ENCODE data around the gene F10. TPM values are rescaled to one million over a fixed set of nuclear protein-coding genes. Genes with fewer than 3 reads are reported as not detected.

Gene F10
- total and polyA plus RNA-seq, 2 of the 13 experiments (the other 11 are each of a cell fraction or from before 2014, with no cell fraction given) = 58.4 to 237 TPM

GRCh38 chr13:113105032-113105920 lies 17.3 kb upstream of the F10 start, which contains the start of gene F7 (continued):
- TF ChIP-seq ZNF841 (CRISPR knock-in tag; IDR thresholded peaks at IDR 0.05; ENCODE audit: borderline replicate concordance) (no peak), MATR3 (CRISPR knock-in tag; IDR thresholded peaks at IDR 0.05) (no peak), ZNF749 (CRISPR knock-in tag; IDR thresholded peaks at IDR 0.05; ENCODE audit: borderline replicate concordance) (no peak), PHB2 (IDR thresholded peaks at IDR 0.05; ENCODE audit: partially characterized antibody) (no peak), ZNF124 (CRISPR knock-in tag; IDR thresholded peaks at IDR 0.05) (no peak), ATF7 (IDR thresholded peaks at IDR 0.05) (no peak), ATF7 (CRISPR knock-in tag; IDR thresholded peaks at IDR 0.05) (peak; percentile 90), ZNF260 (CRISPR knock-in tag; IDR thresholded peaks at IDR 0.05; ENCODE audit: borderline replicate concordance, low read depth) (no peak), PHF8 (CRISPR knock-in tag; IDR thresholded peaks at IDR 0.05) (peak; percentile 23; the same call in 1 of the 2 replicates), ZNF207 (IDR thresholded peaks at IDR 0.05; ENCODE audit: borderline replicate concordance) (no peak), SMAD1 (CRISPR knock-in tag; IDR thresholded peaks at IDR 0.05; ENCODE audit: borderline replicate concordance, low read depth) (0 out of 2 replicates have a peak, but pooled peaks have one; percentile 51), BCL6 (CRISPR knock-in tag; IDR thresholded peaks at IDR 0.05) (peak; percentile 56; the same call in 1 of the 2 replicates), ZNF382 (CRISPR knock-in tag; IDR thresholded peaks at IDR 0.05; ENCODE audit: borderline replicate concordance) (no peak), ZMAT3 (CRISPR knock-in tag; conservative IDR thresholded peaks at IDR 0.05) (peak; percentile 91), ZNF296 (CRISPR knock-in tag; conservative IDR thresholded peaks at IDR 0.05) (peak; percentile 94), ETV5 (CRISPR knock-in tag; IDR thresholded peaks at IDR 0.05; ENCODE audit: borderline replicate concordance) (peak; percentile 55; the same call in 1 of the 2 replicates), CHCHD3 (CRISPR knock-in tag; IDR thresholded peaks at IDR 0.05) (no peak), USF2 (IDR thresholded peaks at IDR 0.05; ENCODE audit: low read depth, low read length) (no peak), USF2 (CRISPR knock-in tag; IDR thresholded peaks at IDR 0.05; ENCODE audit: borderline replicate concordance) (peak; percentile 81; the same call in 1 of the 2 replicates), ZNF280D (CRISPR knock-in tag; IDR thresholded peaks at IDR 0.05) (peak; percentile 26; the same call in 1 of the 2 replicates), GATAD1 (CRISPR knock-in tag; IDR thresholded peaks at IDR 0.05) (0 out of 2 replicates have a peak, but pooled peaks have one; percentile 31), CTCF (CRISPR knock-in tag; IDR thresholded peaks at IDR 0.05) (peak; percentile 43)
